ENCODE data around the gene DNAJC18.
A peak's percentile ranks its signal among the peaks of the same experiment; 100 is the strongest.
"Not testable (repeated sequence)": the region's sequence is repeated elsewhere in the genome, so short reads cannot be mapped to it uniquely, and the experiment has no call there.

Gene DNAJC18

GRCh38 chr5:139439013-139439903 is at the start of gene DNAJC18:
Gene DNAJC18 (minus strand): TSS chr5:139439525. CDS start chr5:139439445, 80 bp downstream.
- peak; percentile 97 for DNase-seq (ENCODE audit: low spot score)

GRCh38 chr5:139488260-139488659 is 48.9 kb upstream of the DNAJC18 start:
- no peak for DNase-seq (ENCODE audit: low spot score)

DNA sequence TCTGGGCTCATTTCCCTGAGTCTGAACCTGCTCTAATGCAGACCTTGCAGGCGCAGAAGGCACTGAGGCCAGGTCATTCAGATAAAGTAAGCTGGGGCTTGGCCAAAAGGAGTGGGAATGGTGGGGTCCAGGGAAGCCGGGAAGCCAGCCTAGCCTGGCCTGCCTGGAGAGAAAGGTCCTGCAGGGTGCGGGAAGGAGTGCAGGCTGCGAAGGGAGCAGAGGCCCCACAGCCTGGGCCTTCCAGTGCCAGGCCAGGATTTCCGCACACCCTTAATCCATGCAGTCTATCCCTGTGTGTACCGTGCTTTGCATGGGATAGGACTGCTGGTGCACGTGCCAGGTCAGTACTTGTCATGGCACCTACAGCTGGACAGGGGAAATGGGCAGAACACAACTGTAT is 46.9 kb upstream of the DNAJC18 start:
- no peak for DNase-seq (ENCODE audit: low spot score)

DNA sequence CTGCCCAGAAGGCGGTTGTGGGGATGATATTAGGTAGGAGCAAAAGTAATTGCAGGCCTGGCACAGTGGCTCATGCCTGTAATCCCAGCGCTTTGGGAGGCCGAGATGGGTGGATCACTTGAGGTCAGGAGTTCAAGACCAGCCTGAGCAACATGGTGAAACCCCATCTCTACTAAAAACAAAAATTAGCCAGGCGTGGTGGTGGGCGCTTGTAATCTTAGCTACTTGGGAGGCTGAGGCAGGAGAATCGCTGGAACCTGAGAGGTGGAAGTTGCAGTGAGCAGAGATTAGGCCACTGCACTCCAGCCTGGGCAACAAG is 43.5 kb upstream of the DNAJC18 start:
- DNase-seq (ENCODE audit: low spot score): not testable (repeated sequence)

DNA sequence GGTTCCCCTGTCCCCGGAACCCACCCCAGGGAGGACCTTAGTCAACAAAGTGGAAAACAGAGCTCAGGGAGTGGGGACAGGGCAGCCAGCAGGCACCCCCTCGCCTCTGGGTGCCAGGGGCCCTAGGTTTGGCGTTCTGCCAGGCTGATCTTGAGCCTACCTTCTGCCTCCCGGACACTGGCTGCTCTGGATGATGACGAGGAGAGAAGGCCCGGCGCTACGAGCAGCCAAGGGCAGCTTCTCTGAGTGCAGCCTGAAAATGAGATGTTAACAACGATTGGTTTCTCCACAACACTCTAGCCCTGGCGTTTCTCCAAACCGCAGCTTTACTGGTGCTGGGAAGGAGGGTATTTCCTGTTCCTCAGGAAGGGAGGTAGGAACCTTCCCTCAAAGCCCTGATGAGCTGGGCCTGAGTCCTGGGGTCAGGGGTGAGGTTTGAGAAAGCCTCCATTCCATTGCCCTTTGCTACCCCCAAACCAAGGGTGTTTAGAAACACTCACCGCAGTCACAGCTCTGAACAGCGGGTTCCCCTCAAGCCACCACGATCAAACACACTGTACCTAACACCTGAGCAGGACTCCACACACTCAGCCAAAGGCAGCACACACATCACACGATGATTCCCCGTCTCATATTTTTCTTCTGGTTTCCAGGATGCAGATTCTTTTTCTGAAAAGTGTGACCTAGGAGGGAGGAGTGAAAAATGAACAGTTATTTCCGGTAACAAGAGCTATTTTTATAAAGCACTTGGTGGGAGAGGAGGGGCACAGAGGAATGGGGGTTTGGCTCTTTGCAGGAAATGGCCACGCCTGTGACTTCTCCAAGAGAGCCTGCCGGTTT is 42.9 kb upstream of the DNAJC18 start, which contains the start of gene STING1:
STING1 (minus strand) TSS at position 709 of the 840 bp plus-strand sequence. CDS start 1,054 bp downstream, outside the sequence.
- peak; percentile 90 for DNase-seq (ENCODE audit: low spot score)

DNA sequence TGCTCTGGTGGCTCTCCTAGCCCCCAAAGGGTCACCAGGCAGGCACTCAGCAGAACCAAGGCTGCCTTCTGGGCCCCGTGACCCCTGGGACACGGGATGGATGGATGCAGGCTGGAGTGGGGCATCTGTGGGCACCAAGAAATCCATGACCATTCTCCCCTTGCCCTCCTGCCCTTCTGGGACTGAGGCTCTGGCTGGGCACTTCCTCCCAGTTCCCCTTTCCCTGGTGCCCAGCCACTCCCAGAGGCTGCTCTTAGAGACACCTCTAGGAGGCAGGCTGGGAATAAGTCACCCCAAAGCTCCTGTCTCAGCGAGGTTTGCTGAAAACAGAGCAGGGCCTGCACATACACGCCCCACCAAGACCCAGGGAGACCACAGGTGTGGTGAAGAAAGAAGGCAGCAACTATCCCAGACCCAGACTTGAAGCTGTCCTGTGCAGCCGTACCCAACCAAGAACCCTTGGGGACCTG is 42.3 kb upstream of the DNAJC18 start:
- peak; percentile 58 for DNase-seq (ENCODE audit: low spot score)

DNA sequence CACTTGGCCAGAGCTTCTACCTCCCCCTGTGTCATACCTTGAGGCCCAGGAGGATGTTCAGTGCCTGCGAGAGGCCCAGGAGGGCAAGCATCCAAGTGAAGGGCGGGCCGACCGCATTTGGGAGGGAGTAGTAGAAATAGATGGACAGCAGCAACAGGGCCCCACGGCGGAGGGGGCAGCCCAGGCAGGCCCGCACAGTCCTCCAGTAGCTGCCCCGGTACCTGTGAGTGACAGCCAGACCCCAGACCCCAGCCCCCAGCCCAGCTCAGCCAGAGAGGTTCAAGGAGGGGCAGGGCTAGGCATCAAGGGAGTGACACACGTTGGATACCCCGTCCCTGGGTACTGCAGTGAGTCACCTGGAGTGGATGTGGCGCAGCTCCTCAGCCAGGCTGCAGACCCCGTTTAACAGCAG is 41.8 kb upstream of the DNAJC18 start:
- peak; percentile 61 for DNase-seq (ENCODE audit: low spot score)

DNA sequence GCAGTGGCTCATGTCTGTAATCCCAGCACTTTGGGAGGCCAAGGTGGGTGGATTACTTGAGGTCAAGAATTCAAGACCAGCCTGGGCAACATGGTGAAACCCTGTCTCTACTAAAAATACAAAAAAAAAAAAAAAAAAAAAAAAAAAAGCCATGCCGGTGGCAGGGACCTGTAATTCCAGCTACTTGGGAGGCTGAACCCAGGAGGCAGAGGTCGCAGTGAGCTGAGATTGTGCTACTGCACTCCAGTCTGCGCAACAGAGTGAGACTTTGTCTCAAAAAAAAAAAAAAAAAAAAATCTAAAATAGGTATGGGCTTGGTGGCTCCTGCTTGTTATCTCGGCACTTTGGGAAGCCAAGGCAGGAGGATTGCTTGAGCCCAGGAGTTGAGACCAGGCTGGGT is 40.4 kb upstream of the DNAJC18 start:
- DNase-seq (ENCODE audit: low spot score): not testable (repeated sequence)

DNA sequence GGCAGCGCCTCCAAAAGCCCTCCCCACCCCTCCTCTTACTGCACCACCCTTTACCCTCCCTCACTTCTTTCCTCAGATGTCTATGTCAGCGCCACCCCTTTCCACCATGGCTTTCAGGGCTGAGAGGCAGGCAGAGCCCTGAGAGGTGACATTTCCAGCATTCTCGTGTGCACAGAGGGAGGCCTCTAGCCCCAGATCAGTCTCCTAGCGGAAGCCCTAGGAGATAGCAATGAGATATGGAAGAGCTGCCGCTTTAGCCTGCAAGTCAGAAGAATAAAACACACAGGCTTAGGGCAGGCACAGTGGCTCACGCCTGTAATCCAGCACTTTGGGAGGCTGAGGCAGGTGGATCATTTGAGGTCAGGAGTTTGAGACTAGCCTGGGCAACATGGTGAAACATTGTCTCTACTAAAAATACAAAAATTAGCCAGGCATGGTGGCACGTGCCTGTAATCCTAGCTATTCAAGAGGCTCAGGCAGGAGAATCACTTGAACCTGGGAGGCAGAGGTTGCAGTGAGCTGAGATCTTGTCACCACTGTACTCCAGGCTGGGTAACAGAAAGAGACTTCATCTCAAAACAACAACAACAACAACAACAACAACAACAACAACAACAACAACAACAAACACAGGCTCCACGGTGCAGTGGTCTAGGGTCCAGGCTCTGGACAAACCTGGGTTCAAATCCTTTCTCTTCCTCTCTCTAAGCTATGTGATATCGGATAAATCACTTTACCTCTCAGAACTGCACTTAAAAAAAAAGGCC is 39.5 kb upstream of the DNAJC18 start:
- DNase-seq (ENCODE audit: low spot score): not testable (repeated sequence)

GRCh38 chr5:139475865-139476617 is 36.7 kb upstream of the DNAJC18 start:
- DNase-seq (ENCODE audit: low spot score): no peak

GRCh38 chr5:139474890-139475791 is 35.8 kb upstream of the DNAJC18 start:
- DNase-seq (ENCODE audit: low spot score): peak; percentile 60

GRCh38 chr5:139473565-139473964 is 34.2 kb upstream of the DNAJC18 start:
- peak; percentile 48 for DNase-seq (ENCODE audit: low spot score)

GRCh38 chr5:139473105-139473504 is 33.8 kb upstream of the DNAJC18 start:
- no peak for DNase-seq (ENCODE audit: low spot score)

GRCh38 chr5:139472386-139473030 is 33.2 kb upstream of the DNAJC18 start:
- DNase-seq (ENCODE audit: low spot score): no peak

DNA sequence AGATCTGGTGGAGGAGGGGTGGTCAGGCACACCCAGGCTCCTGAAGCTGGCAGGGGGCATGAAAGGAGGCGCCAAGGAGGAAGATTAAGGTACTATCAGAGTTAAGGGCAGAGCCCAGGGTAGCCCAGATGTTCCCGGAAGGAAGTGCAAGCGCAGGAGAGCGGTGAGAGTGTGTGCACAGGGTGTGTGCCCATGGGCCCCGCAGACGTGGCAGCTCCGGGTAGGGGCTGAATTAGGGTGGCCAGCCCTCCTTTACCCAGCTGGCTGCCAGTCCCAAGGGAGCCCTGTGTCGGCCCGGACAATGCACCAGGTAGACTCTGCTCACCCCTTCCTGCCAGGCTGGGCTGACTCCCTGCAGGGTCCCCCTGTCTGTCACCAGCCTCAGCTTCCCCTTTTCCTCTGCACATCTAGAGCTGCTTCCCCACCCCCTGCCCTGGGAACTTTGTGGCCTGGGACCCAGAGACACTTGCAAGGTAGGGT is 31.5 kb upstream of the DNAJC18 start, which contains the start of gene SMIM33:
SMIM33 (plus strand) TSS at position 184 of the 480 bp plus-strand sequence; CDS start at position 302, 118 bp downstream.
- DNase-seq (ENCODE audit: low spot score): no peak

GRCh38 chr5:139468421-139468931 is 29.2 kb upstream of the DNAJC18 start:
- DNase-seq (ENCODE audit: low spot score): no peak

DNA sequence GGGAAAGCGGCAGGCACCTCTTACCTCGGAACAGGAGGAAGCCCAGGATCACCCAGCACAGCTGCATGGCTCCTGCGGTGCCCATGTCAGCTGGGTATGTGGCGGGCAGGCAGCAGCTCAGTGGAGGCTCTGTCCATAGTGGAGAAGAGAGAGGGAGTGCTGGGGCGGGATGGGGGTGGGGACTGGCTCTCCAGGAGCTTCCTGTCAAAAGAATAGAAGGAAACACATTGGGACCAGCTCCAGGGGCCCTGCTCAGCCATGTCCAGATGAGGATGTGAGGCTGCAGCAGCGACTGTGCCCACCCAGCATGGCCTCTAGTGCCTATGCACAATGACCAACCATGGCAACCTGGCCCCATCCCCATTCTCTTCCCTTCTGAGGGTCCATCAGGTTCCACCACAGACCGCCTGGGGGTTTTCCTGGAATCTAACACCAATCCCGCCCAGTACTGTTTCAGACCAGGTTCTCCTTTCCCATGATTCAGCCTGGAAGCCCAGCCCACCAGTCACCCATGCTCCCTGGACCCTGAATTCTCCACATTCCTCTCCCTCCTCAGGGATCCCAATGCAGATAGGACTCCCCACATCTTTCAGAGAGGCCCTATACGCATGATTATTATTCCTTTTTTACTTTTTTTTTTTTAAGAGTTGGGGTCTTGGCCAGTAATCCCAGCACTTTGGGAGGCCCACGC is 23.4 kb upstream of the DNAJC18 start, which contains the start of gene ECSCR:
ECSCR (minus strand) TSS at position 158 of the 691 bp plus-strand sequence; CDS start at position 85, 73 bp downstream.
- no peak for DNase-seq (ENCODE audit: low spot score)

- peak; percentile 73 for DNase-seq (ENCODE audit: low spot score)
Measured at GRCh38 chr5:139461698-139462097, 22.4 kb upstream of the DNAJC18 start.
